AG09319 (cell line): ENCODE measurements around the gene RIT2.

Experiments
- DNase-seq: peaks from one replicate; pipeline ENCODE4 v3.0.0-alpha.2; 2010; ENCODE audit warnings: low read depth; ENCODE audit errors: extremely low read depth
- CTCF ChIP-seq: IDR thresholded peaks from 2 replicates; pipeline ENCODE4 v1.5.1; 2011; ENCODE audit warnings: low read depth, mild to moderate bottlenecking, inconsistent platforms, low read length, moderate library complexity

Gene RIT2

GRCh38 chr18:43122955-43123354 is 7.5 kb upstream of the RIT2 start:
- DNase-seq, result no peak
- TF ChIP-seq CTCF, result no peak

- no peak for TF ChIP-seq CTCF
- DNase-seq, result no peak
Observed at GRCh38 chr18:43116699-43117294, 1.3 kb upstream of the RIT2 start.

- DNase-seq, result no peak
- no peak for TF ChIP-seq CTCF
Observed at GRCh38 chr18:43113220-43113895, 2.1 kb downstream of the RIT2 start.

- DNase-seq, result no peak
- no peak for TF ChIP-seq CTCF
Observed at GRCh38 chr18:43108882-43109281, 6.6 kb downstream of the RIT2 start.

GRCh38 chr18:43108469-43108868 is 7.0 kb downstream of the RIT2 start:
- no peak for TF ChIP-seq CTCF
- DNase-seq, result no peak

GRCh38 chr18:43093646-43094045 is 21.8 kb downstream of the RIT2 start:
- DNase-seq, result no peak
- no peak for TF ChIP-seq CTCF

GRCh38 chr18:43092539-43092938 is 22.9 kb downstream of the RIT2 start:
- no peak for TF ChIP-seq CTCF
- no peak for DNase-seq
